Naive thymus-derived CD4-positive, alpha-beta T cell (primary cell): ENCODE measurements around the gene PRXL2A. TPM values are rescaled to one million over a fixed set of nuclear protein-coding genes. Genes with fewer than 3 reads are reported as not detected.

ENCODE experiments used
- ATAC-seq: fragments of 150-1000 bp; cut with Tn5 transposase; 2 replicates; pipeline ENCODE4 v1.10.0; 2021; ENCODE audit warnings: mild to moderate bottlenecking, moderate library complexity
- CTCF ChIA-PET: fragments of 350-600 bp; sonication (Branson Sonifier 250); formaldehyde crosslinking; loops from one replicate; lab custom pipeline; 2021; ENCODE audit warnings: antibody characterized with exemption; lab: Charles Lee
- POLR2A ChIA-PET: fragments of 350-600 bp; sonication (Branson Sonifier 250); formaldehyde crosslinking; loops from one replicate; lab custom pipeline; 2021; ENCODE audit warnings: antibody characterized with exemption, inconsistent platforms; lab: Charles Lee
- DNase-seq, 9 donors: peaks; one replicate each; pipeline versions ENCODE4 v3.0.0 to v3.0.0-alpha.2; 2020 to 2022; ENCODE audit warnings: mixed read lengths in 1 of 9
- H3K27ac ChIP-seq: one replicate; pipeline ENCODE4 v1.7.0; 2013; ENCODE audit warnings: mild to moderate bottlenecking, low read depth, low read length, moderate library complexity
- H3K27me3 ChIP-seq, 2 donors: one replicate each; pipeline ENCODE4 v1.7.0; 2013; ENCODE audit warnings: low read length in 2 of 2, mild to moderate bottlenecking in 2 of 2, moderate library complexity in 2 of 2; ENCODE audit not compliant: control insufficient read depth in 2 of 2, insufficient read depth in 2 of 2
- H3K36me3 ChIP-seq, 3 experiments: 1 replicate in 2 of 3; 2 replicates in 1 of 3; pipeline ENCODE4 v1.7.0; 2013; ENCODE audit warnings: low read length in 3 of 3, mild to moderate bottlenecking in 3 of 3, moderate library complexity in 1 of 3; ENCODE audit not compliant: insufficient read depth in 3 of 3, control insufficient read depth in 2 of 3
- H3K4me1 ChIP-seq, 2 donors: one replicate each; pipeline ENCODE4 v1.7.0; 2013; ENCODE audit warnings: low read length in 2 of 2, mild to moderate bottlenecking in 2 of 2, moderate library complexity in 1 of 2; ENCODE audit not compliant: control insufficient read depth in 2 of 2, insufficient read depth in 2 of 2
- H3K4me3 ChIP-seq: 2 replicates; pipeline ENCODE4 v1.7.0; 2013; ENCODE audit warnings: mild to moderate bottlenecking, low read length
- H3K9me3 ChIP-seq, 3 experiments: 1 replicate in 2 of 3; 2 replicates in 1 of 3; pipeline ENCODE4 v1.7.0; 2013; ENCODE audit warnings: low read length in 3 of 3; ENCODE audit not compliant: control insufficient read depth in 2 of 3
- H3K27ac Mint-ChIP-seq, 9 donors: one replicate each; pipeline ENCODE4 v1.8.0; 2020 to 2022; ENCODE audit warnings: mixed read lengths in 9 of 9, mild to moderate bottlenecking in 8 of 9, moderate library complexity in 5 of 9, inconsistent platforms in 2 of 9
- H3K27me3 Mint-ChIP-seq, 5 donors: one replicate each; pipeline ENCODE4 v1.8.0; 2021 to 2022; ENCODE audit warnings: mixed read lengths in 5 of 5, mild to moderate bottlenecking in 1 of 5
- H3K36me3 Mint-ChIP-seq, 5 donors: one replicate each; pipeline ENCODE4 v1.8.0; 2020 to 2022; ENCODE audit warnings: mixed read lengths in 5 of 5, mild to moderate bottlenecking in 3 of 5, inconsistent platforms in 1 of 5
- H3K4me1 Mint-ChIP-seq, 7 donors: one replicate each; pipeline ENCODE4 v1.8.0; 2020 to 2022; ENCODE audit warnings: mixed read lengths in 7 of 7, mild to moderate bottlenecking in 3 of 7, inconsistent platforms in 1 of 7
- H3K4me3 Mint-ChIP-seq, 10 donors: one replicate each; pipeline ENCODE4 v1.8.0; 2020 to 2022; ENCODE audit warnings: mild to moderate bottlenecking in 10 of 10, mixed read lengths in 10 of 10, moderate library complexity in 6 of 10, inconsistent platforms in 2 of 10
- H3K9me3 Mint-ChIP-seq, 11 donors: one replicate each; pipeline ENCODE4 v1.8.0; 2020 to 2022; ENCODE audit warnings: mixed read lengths in 11 of 11, mild to moderate bottlenecking in 4 of 11, inconsistent platforms in 1 of 11, moderate library complexity in 1 of 11
- intact Hi-C, 2 donors: fragments of 100-400 bp; cut with micrococcal nuclease; formaldehyde crosslinking; loops; one replicate each; pipeline ENCODE4 v1.15.1; 2023
- polyA plus RNA-seq, 2 donors: library from polyadenylated mRNA; unstranded; fragments of 300-500 nt; fragmentation: Illumina TruSeq; gene quantifications; one replicate each; pipeline ENCODE4 v1.2.3, GENCODE V29; 2021
- total RNA-seq, 6 experiments: library from RNA in 5 of 6; stranded (reverse) in 5 of 6; gene quantifications; 1 replicate in 5 of 6; 2 replicates in 1 of 6; pipeline ENCODE4 v1.2.3 and lab custom pipeline; 2021 to 2026

The PRXL2A gene
- total and polyA plus RNA-seq, 7 experiments from 2014 or later = 5.6 to 20.1 (median 8.6) TPM

DNA sequence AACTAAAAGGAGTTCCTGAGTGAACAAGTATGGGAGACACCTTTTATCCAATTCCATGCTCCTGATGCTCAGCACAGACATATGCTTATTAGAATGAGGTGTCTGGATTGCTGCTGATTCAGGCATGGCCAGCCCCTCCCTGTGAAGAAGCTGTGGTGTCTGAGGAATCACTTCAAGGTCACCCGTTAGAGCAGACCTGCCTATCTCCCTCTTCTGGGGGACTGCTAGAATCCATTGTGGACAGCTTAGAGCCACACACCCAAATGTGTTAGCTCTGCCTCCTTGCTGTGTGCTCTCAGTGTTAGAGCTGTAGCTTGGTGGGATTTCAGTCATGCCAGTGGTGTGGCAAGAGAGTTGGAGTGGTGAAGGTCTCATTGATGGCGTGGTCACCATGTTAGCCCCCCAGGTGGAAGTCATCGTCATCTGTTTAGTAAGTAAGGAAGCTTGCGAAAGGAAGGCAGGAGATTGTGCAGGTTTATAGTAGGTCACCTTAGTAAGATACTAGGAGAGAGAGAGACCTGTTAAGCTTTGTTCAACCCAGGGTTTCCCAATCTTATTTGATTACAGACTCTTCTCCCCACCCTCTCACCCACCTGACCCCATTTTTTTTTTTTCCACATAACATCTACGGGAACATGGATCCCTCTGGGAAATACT, 12.8 kb downstream of the PRXL2A start:
- intact Hi-C loops = no loop called here
- Histone ChIP-seq H3K27me3 (no peaks in the 10 kb centered on the region), H3K4me1 (no peaks in the 10 kb centered on the region), H3K4me3 (no peak overlapping the region), H3K36me3 (peaks cover 0 to 12% (median 5%) of the 10 kb centered on the region in 3 experiments), H3K27ac (no peak overlapping the region), H3K9me3 (no peaks in the 10 kb centered on the region)
- CTCF ChIA-PET = interaction anchor here (1.6 kb wide), 1 partner anchor 165 kb away, joined by 4 read pairs; no protein-coding TSS in a partner anchor
- peaks cover 0 to 35% (median 4%) of the 10 kb centered on the region in 5 donors for H3K36me3 Mint-ChIP-seq
- ATAC-seq = no peak
- no peak overlapping the region for H3K27ac Mint-ChIP-seq
- H3K4me3 Mint-ChIP-seq = no peak overlapping the region
- no peaks in the 10 kb centered on the region for H3K27me3 Mint-ChIP-seq
- no peaks in the 10 kb centered on the region for H3K9me3 Mint-ChIP-seq
- POLR2A ChIA-PET = no interaction called here
- H3K4me1 Mint-ChIP-seq = peaks cover 0 to 13% (median 2%) of the 10 kb centered on the region in 7 donors
- DNase-seq = no peak

- no peak for DNase-seq
- Histone ChIP-seq H3K4me3 (no peak overlapping the region), H3K36me3 (peaks cover 0 to 15% (median 5%) of the 10 kb centered on the region in 3 experiments), H3K27ac (no peak overlapping the region), H3K4me1 (no peaks in the 10 kb centered on the region), H3K27me3 (no peaks in the 10 kb centered on the region), H3K9me3 (no peaks in the 10 kb centered on the region)
- intact Hi-C loops = no loop called here
- no peaks in the 10 kb centered on the region for H3K9me3 Mint-ChIP-seq
- ChIA-PET CTCF (no interaction called here), POLR2A (no interaction called here)
- H3K4me3 Mint-ChIP-seq = no peak overlapping the region
- no peaks in the 10 kb centered on the region for H3K27me3 Mint-ChIP-seq
- H3K4me1 Mint-ChIP-seq = peaks cover 0 to 9% (median 0%) of the 10 kb centered on the region in 7 donors
- H3K36me3 Mint-ChIP-seq = peaks cover 0 to 40% (median 8%) of the 10 kb centered on the region in 5 donors
- no peak overlapping the region for H3K27ac Mint-ChIP-seq
- no peak for ATAC-seq
These were observed 13.6 kb downstream of the PRXL2A start for GRCh38 chr10:80421707-80422536.

GRCh38 chr10:80425901-80426300, 17.6 kb downstream of the PRXL2A start:
- ATAC-seq (no peak), DNase-seq (no peak)
- Mint-ChIP-seq H3K4me1 (peaks cover 0 to 3% (median 0%) of the 10 kb centered on the region in 7 donors), H3K27ac (peak overlapping the region in 1 of 9 donors; percentile 38), H3K36me3 (peaks cover 4 to 65% (median 21%) of the 10 kb centered on the region in 5 donors), H3K4me3 (no peak overlapping the region), H3K27me3 (no peaks in the 10 kb centered on the region), H3K9me3 (no peaks in the 10 kb centered on the region)
- H3K4me1 ChIP-seq = no peaks in the 10 kb centered on the region
- CTCF ChIA-PET = interaction anchor here (1.4 kb wide), 1 partner anchor 80 kb away, joined by 5 read pairs; no protein-coding TSS in a partner anchor
- H3K4me3 ChIP-seq = no peak overlapping the region
- no peaks in the 10 kb centered on the region for H3K27me3 ChIP-seq
- intact Hi-C loops = no loop called here
- peaks cover 0 to 15% (median 5%) of the 10 kb centered on the region in 3 experiments for H3K36me3 ChIP-seq
- no peak overlapping the region for H3K27ac ChIP-seq
- H3K9me3 ChIP-seq = no peaks in the 10 kb centered on the region
- POLR2A ChIA-PET = no interaction called here

- H3K36me3 ChIP-seq = peaks cover 0 to 14% (median 5%) of the 10 kb centered on the region in 3 experiments
- no peaks in the 10 kb centered on the region for H3K9me3 ChIP-seq
- ATAC-seq (no peak), DNase-seq (no peak)
- no peaks in the 10 kb centered on the region for H3K27me3 Mint-ChIP-seq
- H3K4me3 Mint-ChIP-seq = no peak overlapping the region
- no peak overlapping the region for H3K27ac Mint-ChIP-seq
- H3K4me1 Mint-ChIP-seq = peaks cover 0 to 3% (median 0%) of the 10 kb centered on the region in 7 donors
- intact Hi-C loops = no loop called here
- no peak overlapping the region for H3K4me3 ChIP-seq
- H3K27ac ChIP-seq = no peak overlapping the region
- no peaks in the 10 kb centered on the region for H3K27me3 ChIP-seq
- H3K36me3 Mint-ChIP-seq = peaks cover 4 to 60% (median 21%) of the 10 kb centered on the region in 5 donors
- CTCF ChIA-PET = no interaction called here
- POLR2A ChIA-PET = no interaction called here
- no peaks in the 10 kb centered on the region for H3K4me1 ChIP-seq
- no peaks in the 10 kb centered on the region for H3K9me3 Mint-ChIP-seq
These were observed 19.2 kb downstream of the PRXL2A start for GRCh38 chr10:80427541-80427940.

DNA sequence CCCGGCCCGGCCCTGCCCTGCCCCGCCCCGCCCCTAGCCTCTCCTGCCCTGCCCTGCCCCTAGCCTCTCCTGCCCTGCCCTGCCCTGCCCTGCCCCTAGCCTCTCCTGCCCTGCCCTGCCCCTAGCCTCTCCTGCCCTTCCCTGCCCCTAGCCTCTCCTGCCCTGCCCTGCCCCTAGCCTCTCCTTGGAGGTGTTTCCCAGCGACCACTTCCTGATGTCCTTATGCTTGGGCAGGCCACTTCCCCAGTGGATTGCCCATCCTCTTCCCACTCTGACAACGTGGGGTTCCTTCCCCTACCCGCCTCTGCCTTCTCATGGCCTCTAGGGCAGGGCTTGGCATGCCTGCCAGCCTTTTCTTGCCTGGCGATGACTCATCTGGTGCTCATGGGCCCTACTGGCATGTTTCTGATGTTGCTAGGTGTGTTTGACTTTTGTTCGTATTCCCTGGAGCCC, 21.2 kb downstream of the PRXL2A start:
- CTCF ChIA-PET = interaction anchor here (2.0 kb wide), 1 partner anchor 15 kb away, joined by 5 read pairs; no protein-coding TSS in a partner anchor
- intact Hi-C loops = no loop called here
- Mint-ChIP-seq H3K36me3 (peaks cover 4 to 55% (median 21%) of the 10 kb centered on the region in 5 donors), H3K9me3 (no peaks in the 10 kb centered on the region), H3K4me3 (no peak overlapping the region), H3K4me1 (peaks cover 0 to 3% (median 0%) of the 10 kb centered on the region in 7 donors), H3K27me3 (no peaks in the 10 kb centered on the region), H3K27ac (no peak overlapping the region)
- Histone ChIP-seq H3K36me3 (peaks cover 0 to 3% (median 0%) of the 10 kb centered on the region in 3 experiments), H3K9me3 (no peaks in the 10 kb centered on the region), H3K4me1 (no peaks in the 10 kb centered on the region), H3K27me3 (no peaks in the 10 kb centered on the region), H3K27ac (no peak overlapping the region), H3K4me3 (no peak overlapping the region)
- DNase-seq (no peak), ATAC-seq (peak; percentile 51)
- POLR2A ChIA-PET = no interaction called here

- Histone ChIP-seq H3K4me1 (no peaks in the 10 kb centered on the region), H3K36me3 (no peaks in the 10 kb centered on the region), H3K27me3 (no peaks in the 10 kb centered on the region), H3K27ac (no peak overlapping the region), H3K9me3 (no peaks in the 10 kb centered on the region), H3K4me3 (no peak overlapping the region)
- intact Hi-C loops = no loop called here
- Mint-ChIP-seq H3K27ac (peak overlapping the region in 1 of 9 donors; percentile 54), H3K4me1 (peaks cover 0 to 3% (median 0%) of the 10 kb centered on the region in 7 donors), H3K36me3 (peaks cover 0 to 24% (median 4%) of the 10 kb centered on the region in 5 donors), H3K27me3 (peaks cover 0 to 16% (median 0%) of the 10 kb centered on the region in 5 donors), H3K4me3 (no peak overlapping the region), H3K9me3 (no peaks in the 10 kb centered on the region)
- ATAC-seq = no peak
- CTCF ChIA-PET = interaction anchor here (1.1 kb wide), 1 partner anchor 11 kb away, joined by 3 read pairs; no protein-coding TSS in a partner anchor
- no peak for DNase-seq
- POLR2A ChIA-PET = no interaction called here
These were observed 24.8 kb downstream of the PRXL2A start for GRCh38 chr10:80433134-80433533.
